HG02885 (cell line): Measurements from ENCODE around the gene RBP3.

ENCODE experiments used
- ATAC-seq: cut with Tn5 transposase; IDR thresholded peaks from one replicate; pipeline ENCODE4 v1.9.1; 2021; ENCODE audit warnings: mild to moderate bottlenecking; ENCODE audit not compliant: unreplicated experiment, poor library complexity

Gene RBP3

DNA sequence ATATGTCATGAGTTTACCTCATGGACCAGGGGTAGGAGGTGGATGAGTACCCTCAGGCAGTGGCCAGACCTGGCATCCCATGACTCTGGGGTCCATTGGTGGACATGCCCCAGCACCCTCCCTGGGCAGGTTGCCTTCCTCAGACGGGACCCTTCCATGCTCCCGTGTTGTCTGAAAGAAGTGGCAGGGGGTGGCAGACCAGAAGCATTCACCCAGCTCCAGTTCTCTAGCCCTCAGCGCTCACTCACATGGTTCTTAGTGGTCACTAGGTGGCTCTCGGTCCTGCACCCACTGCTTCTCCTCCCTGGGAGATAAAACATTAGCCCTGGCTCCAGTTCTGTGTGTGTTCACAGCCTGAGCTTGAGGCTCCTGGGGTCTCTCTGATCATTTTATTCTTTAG, 6.0 kb downstream of the RBP3 start:
- no peak for ATAC-seq

- ATAC-seq: no peak
These were observed 6.7 kb downstream of the RBP3 start for GRCh38 chr10:47354900-47355299.

DNA sequence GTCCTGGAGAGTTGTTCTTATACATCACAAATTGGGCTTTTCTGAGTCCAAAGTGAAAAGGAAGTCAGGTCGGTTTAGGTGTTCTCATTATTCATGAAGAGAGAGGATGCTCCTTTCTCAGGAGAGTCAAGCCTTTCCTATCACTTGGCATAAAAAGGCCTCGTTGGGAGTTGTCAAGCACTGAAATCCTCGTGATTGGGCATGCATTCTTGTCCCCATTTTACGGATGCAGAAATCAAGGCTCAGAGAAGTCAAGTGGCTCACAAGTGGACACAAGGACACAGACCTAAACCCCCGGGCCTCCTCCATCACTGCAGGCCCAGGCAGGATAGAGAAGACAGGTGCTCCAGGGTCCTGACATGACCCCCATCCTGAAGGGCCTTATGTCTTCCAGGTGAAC, 8.5 kb downstream of the RBP3 start:
- ATAC-seq: no peak

GRCh38 chr10:47357131-47357582, 9.0 kb downstream of the RBP3 start:
- ATAC-seq: no peak

- ATAC-seq: no peak
These were observed 9.7 kb downstream of the RBP3 start for GRCh38 chr10:47357911-47358310.

GRCh38 chr10:47358457-47358856, 10.3 kb downstream of the RBP3 start:
- ATAC-seq: no peak

- ATAC-seq: no peak
These were observed 10.9 kb downstream of the RBP3 start for GRCh38 chr10:47359101-47359500.

- no peak for ATAC-seq
These were observed 11.7 kb downstream of the RBP3 start for GRCh38 chr10:47359626-47360418.

GRCh38 chr10:47360419-47361040, 12.4 kb downstream of the RBP3 start:
- no peak for ATAC-seq

- no peak for ATAC-seq
These were observed 13.1 kb downstream of the RBP3 start for GRCh38 chr10:47361293-47361692.

- ATAC-seq: no peak
These were observed 14.0 kb downstream of the RBP3 start for GRCh38 chr10:47362199-47362598.

DNA sequence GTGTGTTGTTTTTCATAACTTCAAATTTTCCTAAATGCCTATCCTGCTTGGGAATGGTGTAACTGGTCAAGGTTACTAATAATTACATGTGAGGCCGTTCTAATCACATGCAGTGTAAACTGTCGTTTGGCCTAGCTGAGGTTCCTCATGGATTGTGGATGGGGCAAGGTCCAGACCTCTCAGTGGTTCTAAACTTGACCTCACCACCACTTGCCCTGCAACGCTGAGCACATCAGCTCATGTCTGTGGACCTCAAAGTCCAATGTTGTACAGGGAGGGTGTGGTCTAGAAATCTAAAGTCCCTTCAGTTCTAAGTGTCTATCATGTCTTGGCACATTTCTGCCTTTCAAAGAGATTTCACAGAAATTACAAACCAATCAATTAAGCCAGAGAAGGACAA, 15.6 kb downstream of the RBP3 start:
- no peak for ATAC-seq

DNA sequence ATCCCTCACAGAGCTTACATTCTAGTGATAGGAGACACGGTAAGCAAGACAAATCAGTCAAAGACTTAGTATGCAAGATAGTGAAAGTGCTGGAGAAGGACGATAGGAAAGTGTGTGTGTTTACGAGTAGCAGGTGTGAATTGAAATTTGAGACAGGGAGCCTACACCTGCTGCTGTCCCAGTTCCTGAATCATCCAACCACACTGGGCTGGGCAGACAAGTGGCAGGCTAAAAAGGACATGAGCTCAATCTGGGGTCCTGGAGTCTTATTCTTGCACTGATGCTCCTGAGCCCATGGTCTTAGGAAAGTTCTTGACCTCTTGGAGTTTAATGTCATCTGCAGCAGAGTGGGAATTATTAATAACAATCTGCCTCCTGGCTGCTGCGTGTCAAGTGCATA, 16.2 kb downstream of the RBP3 start:
- ATAC-seq: no peak

GRCh38 chr10:47364911-47365310, 16.7 kb downstream of the RBP3 start:
- no peak for ATAC-seq

- ATAC-seq: no peak
These were observed 17.4 kb downstream of the RBP3 start for GRCh38 chr10:47365431-47366180.

DNA sequence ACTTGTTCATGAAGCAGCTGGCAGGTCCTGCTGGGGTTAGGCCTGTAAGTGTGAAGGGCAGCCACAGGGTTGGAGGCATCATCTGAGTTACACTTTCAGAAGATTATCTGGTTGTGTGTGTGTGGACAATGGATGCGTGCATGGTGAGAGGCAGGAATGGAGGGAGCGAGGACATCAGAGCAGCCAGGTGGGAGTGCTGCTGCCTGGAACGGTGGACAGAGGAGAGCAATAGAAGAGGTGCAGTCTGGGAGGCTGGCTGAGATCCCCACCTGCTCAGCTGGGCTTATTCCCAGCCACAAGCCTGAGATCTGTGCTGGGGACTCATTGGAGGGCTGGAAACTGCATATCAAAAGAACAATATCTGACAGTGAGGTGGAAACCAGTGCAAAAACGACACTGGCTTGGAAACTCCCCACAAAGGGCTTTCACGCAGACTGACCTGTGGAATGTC, 18.0 kb downstream of the RBP3 start:
- no peak for ATAC-seq

- ATAC-seq: no peak
These were observed 18.7 kb downstream of the RBP3 start for GRCh38 chr10:47366731-47367460.

GRCh38 chr10:47367646-47368045, 19.5 kb downstream of the RBP3 start:
- ATAC-seq: no peak

- ATAC-seq: no peak
These were observed 20.4 kb downstream of the RBP3 start for GRCh38 chr10:47368431-47369180.
